Prostate gland (tissue), 2 donors: ENCODE measurements around the gene DENND4A.

Source experiments
- CTCF ChIP-seq, 4 experiments: fragments of 200-600 bp in 2 of 4; fragments of 450-650 bp in 2 of 4; sonication (generic) in 2 of 4; IDR thresholded peaks; 1 replicate in 3 of 4; 2 replicates in 1 of 4; pipeline ENCODE4 v1.5.1; 2016 to 2019; ENCODE audit warnings: antibody characterized with exemption in 4 of 4, mild to moderate bottlenecking in 2 of 4, moderate library complexity in 2 of 4
- POLR2A ChIP-seq: fragments of 450-650 bp; IDR thresholded peaks from one replicate; pipeline ENCODE4 v1.6.1; 2016; ENCODE audit warnings: antibody characterized with exemption, mild to moderate bottlenecking

- TF ChIP-seq CTCF (IDR thresholded peaks at IDR 0.05) (no peak), POLR2A (no peak)
These were observed 18.5 kb downstream of the DENND4A start for GRCh38 chr15:65773386-65774111.
